Right cardiac atrium (tissue), 5 donors: ENCODE measurements around the gene KRTAP9-4. TPM values are rescaled to one million over a fixed set of nuclear protein-coding genes. Genes with fewer than 3 reads are reported as not detected.
"Not testable (repeated sequence)": the region's sequence is repeated elsewhere in the genome, so short reads cannot be mapped to it uniquely, and the experiment has no call there.

Experiments
- ATAC-seq, 2 donors: fragments of 200-7000 bp; cut with Tn5 transposase; one replicate each; pipeline versions ENCODE4 v1.8.0 to v1.9.1; 2020; ENCODE audit warnings: moderate library complexity in 2 of 2, mild to moderate bottlenecking in 1 of 2
- DNase-seq, 3 donors: peaks; one replicate each; pipeline ENCODE4 v3.0.0-alpha.2; 2020
- H3K27ac ChIP-seq: one replicate; pipeline ENCODE4 v1.5.1; 2013; ENCODE audit warnings: mild to moderate bottlenecking, low read length, control low read depth, moderate library complexity
- H3K27me3 ChIP-seq: one replicate; pipeline ENCODE4 v1.6.1; 2013; ENCODE audit not compliant: control insufficient read depth, insufficient read depth
- H3K4me1 ChIP-seq: one replicate; pipeline ENCODE4 v1.6.1; 2013; ENCODE audit warnings: low read length; ENCODE audit not compliant: control insufficient read depth, insufficient read depth
- H3K4me3 ChIP-seq: one replicate; pipeline ENCODE4 v1.5.1; 2013; ENCODE audit warnings: low read length, control low read depth
- H3K9me3 ChIP-seq: one replicate; pipeline ENCODE4 v1.6.1; 2013; ENCODE audit warnings: low read length; ENCODE audit not compliant: control insufficient read depth
- WGBS: extraction: QIAGEN DNeasy Blood & Tissue Kit; methylation state at CpG from one replicate; pipeline ENCODE4 v1.1.7; 2013; 5-methylcytosine and 5-hydroxymethylcytosine counted together
- intact Hi-C, 4 donors: fragments of 100-400 bp; cut with DNase I; formaldehyde crosslinking; loops; one replicate each; pipeline versions ENCODE4 v1.11.0 to v1.14.0; 2022 to 2023
- polyA plus RNA-seq: library from polyadenylated mRNA; stranded (reverse); fragments of 200-250 nt; gene quantifications from one replicate; pipeline ENCODE4 v1.2.3, GENCODE V29; 2013
- total RNA-seq, 4 donors: library from RNA; stranded (reverse); fragmentation: NEBNext Ultra II Directional; extraction: Animal tissue kit (Norgen Biotek cat#: 25700); gene quantifications; one replicate each; pipeline ENCODE4 v1.2.1, GENCODE V29; 2021
- donor health status: healthy with polysubstance abuse.
- donor health status: DM: no; HTN: yes; CAD: no.
- donor health status: DM: no; HTN: no; CAD: no.
- donor health status: DM: no; HTN: yes; CAD: no; lungs with severe emphysema.
- donor health status: DM: yes; HTN: yes; CAD: no.

The KRTAP9-4 gene
- total and polyA plus RNA-seq, 5 donors = not detected

DNA sequence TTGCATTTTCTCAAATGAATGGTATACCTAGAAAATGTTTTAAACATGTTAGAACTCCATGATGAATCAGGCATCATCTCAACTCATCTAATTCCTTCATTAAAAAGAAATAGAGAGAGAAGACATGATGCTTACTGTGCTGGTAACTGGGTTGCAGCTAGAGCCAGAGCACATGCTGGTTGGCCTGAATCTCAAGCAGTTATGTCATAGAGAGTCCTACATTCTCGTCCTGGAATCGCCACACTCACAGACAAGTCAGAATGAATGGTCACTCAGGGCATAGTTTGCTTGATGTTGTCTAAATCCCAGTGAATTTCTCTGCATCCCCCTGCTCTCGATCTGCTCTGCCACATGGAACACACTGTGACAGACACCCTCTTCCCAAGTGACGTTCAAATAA, 12.4 kb upstream of the KRTAP9-4 start:
- H3K9me3 ChIP-seq, H3K4me3 ChIP-seq, H3K27ac ChIP-seq, intact Hi-C loops, H3K4me1 ChIP-seq, H3K27me3 ChIP-seq, ATAC-seq, DNase-seq: not testable (repeated sequence)
- 64% methylated on average over 4 of the region's 4 CpGs for WGBS

DNA sequence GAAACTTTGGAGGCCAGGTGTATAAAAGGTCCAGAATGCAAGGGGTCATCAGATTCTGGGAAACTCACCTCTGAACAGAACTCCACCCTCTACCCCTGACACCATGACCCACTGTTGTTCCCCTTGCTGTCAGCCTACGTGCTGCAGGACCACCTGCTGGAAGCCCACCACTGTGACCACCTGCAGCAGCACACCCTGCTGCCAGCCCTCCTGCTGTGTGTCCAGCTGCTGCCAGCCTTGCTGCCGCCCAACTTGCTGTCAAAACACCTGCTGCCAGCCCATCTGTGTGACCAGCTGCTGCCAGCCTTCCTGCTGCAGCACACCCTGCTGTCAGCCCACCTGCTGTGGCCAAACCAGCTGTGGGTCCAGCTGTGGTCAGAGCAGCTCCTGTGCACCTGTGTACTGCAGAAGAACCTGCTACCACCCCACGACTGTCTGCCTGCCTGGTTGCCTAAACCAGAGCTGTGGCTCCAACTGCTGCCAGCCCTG, 11.5 kb upstream of the KRTAP9-4 start, which contains the start of gene KRTAP9-8:
Gene KRTAP9-8 (plus strand): TSS at position 51 of the 489 bp plus-strand sequence. CDS start 53 bp downstream, at position 104.
- intact Hi-C loops, H3K4me3 ChIP-seq, H3K4me1 ChIP-seq, H3K27me3 ChIP-seq, H3K9me3 ChIP-seq, ATAC-seq, H3K27ac ChIP-seq, DNase-seq: not testable (repeated sequence)
- WGBS = 29% methylated on average over 3 of the region's 3 CpGs

DNA sequence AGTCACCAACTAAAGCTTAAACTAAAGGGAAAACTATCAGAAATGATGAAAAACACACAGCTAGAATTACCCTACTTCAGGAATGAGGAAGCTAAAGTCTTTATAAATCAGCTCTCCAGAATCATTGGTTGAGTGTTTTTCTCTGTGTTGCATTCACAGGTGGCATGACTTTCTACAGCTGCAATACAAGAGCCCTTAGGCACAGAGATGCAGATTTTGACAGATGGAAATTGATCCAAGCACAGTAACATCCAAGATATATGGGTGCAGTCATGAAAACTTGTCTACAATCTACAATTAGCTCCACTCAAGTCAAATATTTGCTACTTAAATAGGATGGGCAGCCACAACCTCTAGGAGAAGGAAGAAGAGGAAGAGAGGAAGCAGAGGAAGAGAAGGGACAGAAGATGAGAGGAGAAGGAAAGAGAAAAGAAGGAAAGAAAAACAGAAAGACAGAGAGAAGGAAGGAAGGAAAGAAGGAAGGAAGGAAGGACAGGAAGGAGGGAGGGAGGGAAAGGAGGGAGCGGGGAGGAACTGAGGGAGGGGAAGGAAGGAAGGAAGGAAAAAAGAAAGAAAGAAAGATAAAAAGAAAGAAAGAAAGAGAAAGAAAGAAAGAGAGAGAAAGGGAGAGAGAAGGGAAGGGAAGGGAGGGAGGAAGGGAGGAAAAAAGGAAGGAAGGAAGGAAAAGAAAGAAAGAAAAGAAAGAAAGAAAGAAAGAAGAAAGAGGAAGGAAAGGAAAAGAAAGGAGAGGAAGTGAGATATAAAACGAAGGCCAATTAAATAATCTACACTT, 2.3 kb upstream of the KRTAP9-4 start:
- ATAC-seq, H3K27ac ChIP-seq, DNase-seq, intact Hi-C loops, H3K4me3 ChIP-seq, H3K4me1 ChIP-seq, H3K27me3 ChIP-seq, H3K9me3 ChIP-seq: not testable (repeated sequence)
- 45% methylated on average over 2 of the region's 2 CpGs for WGBS

DNA sequence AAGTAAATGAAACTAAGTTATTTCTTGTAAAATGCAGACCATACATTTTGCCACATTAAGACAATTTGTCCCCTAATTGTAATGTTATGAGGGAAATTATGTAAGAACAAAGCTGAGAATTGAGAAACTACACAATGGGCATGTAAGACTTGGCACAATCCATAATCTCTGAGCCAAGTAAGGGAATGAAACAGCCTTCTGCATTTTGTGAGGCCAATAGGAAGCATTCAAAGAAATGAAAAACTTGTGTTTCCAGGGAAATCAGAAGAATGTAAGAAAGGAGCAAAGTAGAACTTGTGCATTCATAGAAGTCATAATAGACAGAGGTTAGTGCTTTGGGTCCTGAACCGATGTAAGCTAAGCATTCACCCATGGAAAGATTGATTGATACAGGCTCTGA, 1.8 kb downstream of the KRTAP9-4 start:
- Histone ChIP-seq H3K4me1 (no peaks in the 10 kb centered on the region), H3K4me3 (no peak overlapping the region), H3K9me3 (no peaks in the 10 kb centered on the region), H3K27ac (no peak overlapping the region), H3K27me3 (no peaks in the 10 kb centered on the region)
- intact Hi-C loops = no loop called here
- no peak for ATAC-seq
- DNase-seq = no peak
- 91% methylated on average over 1 of the region's 1 CpG for WGBS

DNA sequence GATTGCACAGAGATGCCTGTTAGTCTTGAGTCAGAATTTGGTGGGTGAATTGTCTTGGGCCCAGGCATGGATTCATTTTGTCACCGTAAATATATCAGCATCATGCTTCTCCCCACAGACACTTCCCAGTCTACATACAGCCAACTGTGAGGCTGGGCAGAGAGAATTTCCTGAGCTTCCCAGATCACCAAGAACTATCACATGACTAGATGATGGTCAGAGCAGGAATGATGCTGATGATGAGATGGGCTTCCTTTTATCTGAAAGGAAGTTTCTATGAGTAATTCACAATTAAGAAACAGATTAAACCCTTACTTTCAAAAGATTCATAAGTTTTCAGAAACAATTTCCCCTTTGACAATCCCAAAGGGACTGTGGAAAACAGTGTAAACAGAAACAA, 5.4 kb downstream of the KRTAP9-4 start:
- Histone ChIP-seq H3K27ac (no peak overlapping the region), H3K27me3 (no peaks in the 10 kb centered on the region), H3K4me1 (no peaks in the 10 kb centered on the region), H3K4me3 (no peak overlapping the region), H3K9me3 (no peaks in the 10 kb centered on the region)
- ATAC-seq (no peak), DNase-seq (no peak)
- intact Hi-C loops = no loop called here
- 0% methylated on average over 1 of the region's 1 CpG for WGBS

DNA sequence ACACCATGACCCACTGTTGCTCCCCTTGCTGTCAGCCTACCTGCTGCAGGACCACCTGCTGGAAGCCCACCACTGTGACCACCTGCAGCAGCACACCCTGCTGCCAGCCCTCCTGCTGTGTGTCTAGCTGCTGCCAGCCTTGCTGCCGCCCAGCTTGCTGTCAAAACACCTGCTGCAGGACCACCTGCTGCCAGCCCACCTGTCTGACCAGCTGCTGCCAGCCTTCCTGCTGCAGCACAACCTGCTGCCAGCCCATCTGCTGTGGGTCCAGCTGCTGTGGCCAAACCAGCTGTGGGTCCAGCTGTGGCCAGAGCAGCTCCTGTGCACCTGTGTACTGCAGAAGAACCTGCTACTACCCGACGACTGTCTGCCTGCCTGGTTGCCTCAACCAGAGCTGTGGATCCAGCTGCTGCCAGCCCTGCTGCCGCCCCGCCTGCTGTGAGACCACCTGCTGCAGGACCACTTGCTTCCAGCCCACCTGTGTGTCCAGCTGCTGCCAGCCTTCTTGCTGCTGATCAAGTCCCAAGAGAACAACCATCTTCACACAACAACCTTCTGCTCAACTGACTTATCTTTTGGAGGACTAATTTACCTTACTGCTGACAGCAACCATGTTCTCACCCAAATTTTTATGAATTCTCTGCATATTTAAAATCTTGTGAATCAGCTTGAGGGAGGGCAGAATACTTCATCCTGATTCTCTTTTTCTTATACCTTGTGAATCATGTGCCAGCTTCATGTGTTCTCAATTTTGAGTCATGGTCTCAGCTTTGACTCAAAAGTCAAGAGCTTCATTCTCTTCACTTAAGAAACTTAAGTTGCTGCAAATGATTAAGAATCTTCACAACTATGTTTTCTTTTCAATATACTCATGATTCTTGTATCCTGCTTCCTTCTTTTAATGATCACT, 6.1 kb downstream of the KRTAP9-4 start, which contains the start of gene KRTAP9-9:
Gene KRTAP9-9 (plus strand): TSS at position 4 of the 910 bp plus-strand sequence.
- DNase-seq, H3K27me3 ChIP-seq, H3K9me3 ChIP-seq, H3K4me1 ChIP-seq, H3K27ac ChIP-seq, H3K4me3 ChIP-seq, ATAC-seq, intact Hi-C loops: not testable (repeated sequence)
- WGBS = 64% methylated on average over 5 of the region's 5 CpGs

DNA sequence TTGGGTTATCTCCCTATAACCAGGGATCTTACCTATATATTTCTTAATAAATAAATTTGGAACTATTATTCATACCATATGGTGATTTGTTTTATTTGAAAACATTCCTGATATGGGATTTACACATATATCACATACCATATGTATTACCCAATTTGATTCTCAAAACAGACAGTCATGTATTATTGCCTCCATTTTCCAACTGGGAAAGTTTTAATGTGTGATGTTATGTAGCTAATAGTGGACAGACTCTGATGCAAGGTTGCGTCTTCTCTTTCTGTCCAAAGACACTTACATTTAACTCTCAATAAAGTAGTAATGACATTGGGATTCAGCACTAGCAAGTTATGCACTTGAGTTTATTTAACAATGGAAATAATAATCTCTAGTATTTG, 6.8 kb downstream of the KRTAP9-4 start:
- DNase-seq = no peak
- Histone ChIP-seq H3K27ac (no peak overlapping the region), H3K4me3 (no peak overlapping the region), H3K4me1 (no peaks in the 10 kb centered on the region), H3K9me3 (no peaks in the 10 kb centered on the region), H3K27me3 (no peaks in the 10 kb centered on the region)
- WGBS = 93% methylated on average over 1 of the region's 1 CpG
- no peak for ATAC-seq
- intact Hi-C loops = no loop called here

DNA sequence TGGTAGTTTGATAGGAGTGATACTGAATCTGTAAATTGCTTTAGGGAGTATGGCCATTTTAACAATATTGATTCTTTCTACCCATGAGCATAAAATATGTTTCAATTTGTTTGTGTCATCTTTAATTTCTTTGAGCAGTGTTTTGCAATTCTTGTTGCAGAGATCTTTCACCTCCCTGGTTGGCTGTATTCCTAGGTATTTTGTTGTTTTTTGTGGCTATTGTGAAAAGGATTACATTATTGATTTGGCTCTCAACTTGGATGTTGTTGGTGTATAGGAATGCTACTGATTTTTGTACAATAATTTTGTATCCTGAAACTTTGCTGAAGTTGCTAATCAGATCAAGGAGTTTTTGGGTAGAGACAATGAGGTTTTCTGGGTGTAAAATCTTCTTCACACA, 8.9 kb downstream of the KRTAP9-4 start:
- H3K4me3 ChIP-seq = no peak overlapping the region
- H3K27ac ChIP-seq = no peak overlapping the region
- H3K27me3 ChIP-seq = no peaks in the 10 kb centered on the region
- intact Hi-C loops = no loop called here
- no peaks in the 10 kb centered on the region for H3K9me3 ChIP-seq
- DNase-seq (no peak), ATAC-seq (no peak)
- H3K4me1 ChIP-seq = no peaks in the 10 kb centered on the region

DNA sequence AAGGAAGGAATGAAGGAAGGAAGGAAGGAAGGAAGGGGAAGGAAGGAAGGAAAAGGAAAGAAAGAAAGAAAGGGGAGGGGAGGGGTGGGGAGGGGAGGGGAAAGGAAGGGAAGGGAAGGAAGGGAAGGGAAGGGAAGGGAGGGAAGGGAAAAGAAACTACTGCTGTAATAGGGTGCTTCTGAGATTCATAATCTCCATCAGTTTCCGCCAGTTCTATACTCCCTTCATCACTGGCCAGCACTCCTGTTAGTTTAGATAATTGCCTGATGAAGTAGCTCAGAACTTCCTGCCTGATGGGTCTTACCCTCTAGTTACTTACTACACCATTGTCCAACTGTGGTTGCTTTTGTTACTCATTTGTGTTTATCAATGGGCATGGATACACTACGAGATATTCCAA, 13.7 kb downstream of the KRTAP9-4 start:
- Histone ChIP-seq H3K27ac (no peak overlapping the region), H3K4me1 (no peaks in the 10 kb centered on the region), H3K27me3 (no peaks in the 10 kb centered on the region), H3K9me3 (no peaks in the 10 kb centered on the region), H3K4me3 (no peak overlapping the region)
- intact Hi-C loops = no loop called here
- DNase-seq (no peak), ATAC-seq (no peak)
- WGBS = 78% methylated on average over 2 of the region's 2 CpGs

DNA sequence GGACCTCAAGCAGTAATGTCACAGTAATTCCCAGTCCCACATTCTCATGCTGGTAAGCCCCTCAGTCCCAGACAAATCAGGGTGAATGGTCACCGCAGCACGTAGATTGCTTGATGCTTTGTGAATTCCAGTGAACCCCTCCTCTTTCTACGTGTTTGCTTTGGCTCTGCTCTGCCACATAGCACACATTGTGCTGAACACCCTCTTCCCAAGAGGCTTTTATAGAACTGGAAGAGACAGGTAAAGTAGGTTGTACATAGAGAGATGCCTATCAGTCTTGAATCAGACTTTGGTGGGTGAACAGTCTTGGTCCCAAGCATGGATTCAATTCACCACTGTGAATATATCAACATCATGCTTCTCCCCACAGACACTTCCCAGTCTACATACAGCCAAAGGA, 15.1 kb downstream of the KRTAP9-4 start:
- WGBS = 73% methylated on average over 3 of the region's 3 CpGs
- Histone ChIP-seq H3K27ac (no peak overlapping the region), H3K9me3 (no peaks in the 10 kb centered on the region), H3K27me3 (no peaks in the 10 kb centered on the region), H3K4me3 (no peak overlapping the region), H3K4me1 (no peaks in the 10 kb centered on the region)
- ATAC-seq = no peak
- no peak for DNase-seq
- intact Hi-C loops = no loop called here

DNA sequence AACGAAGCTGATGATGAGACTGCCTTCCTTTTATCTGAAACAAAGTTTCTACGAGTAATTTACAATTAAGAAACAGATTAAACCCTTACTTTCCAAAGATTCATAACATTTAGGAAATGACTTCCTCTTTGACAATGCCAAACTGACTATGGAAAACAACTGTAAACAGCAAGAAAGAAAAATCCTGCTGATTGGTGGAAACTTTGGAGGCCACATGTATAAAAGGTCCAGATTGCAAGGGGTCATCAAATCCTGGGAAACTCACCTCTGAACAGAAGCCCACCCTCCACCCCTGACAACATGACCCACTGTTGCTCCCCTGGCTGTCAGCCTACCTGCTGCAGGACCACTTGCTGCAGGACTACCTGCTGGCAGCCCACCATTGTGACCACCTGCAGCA, 15.6 kb downstream of the KRTAP9-4 start, which contains the start of gene KRTAP9-6:
Gene KRTAP9-6 (plus strand): TSS at position 301 of the 400 bp plus-strand sequence. CDS start 0 bp downstream, at position 301.
- no peaks in the 10 kb centered on the region for H3K27me3 ChIP-seq
- H3K27ac ChIP-seq = no peak within 1 kb of the TSS
- H3K4me3 ChIP-seq = no peak within 1 kb of the TSS
- intact Hi-C loops = no loop called here
- H3K9me3 ChIP-seq = no peaks in the 10 kb centered on the region
- no peak for DNase-seq
- no peaks in the 10 kb centered on the region for H3K4me1 ChIP-seq
- ATAC-seq = no peak
- WGBS = 35% methylated on average over 2 of the region's 2 CpGs
